ENCODE results near the gene UNC5B. TPM values are rescaled to one million over a fixed set of nuclear protein-coding genes. Genes with fewer than 3 reads are reported as not detected.

The UNC5B gene
- total and polyA plus RNA-seq, 7 donors = 1.4 to 12.7 (median 1.8) TPM

DNA sequence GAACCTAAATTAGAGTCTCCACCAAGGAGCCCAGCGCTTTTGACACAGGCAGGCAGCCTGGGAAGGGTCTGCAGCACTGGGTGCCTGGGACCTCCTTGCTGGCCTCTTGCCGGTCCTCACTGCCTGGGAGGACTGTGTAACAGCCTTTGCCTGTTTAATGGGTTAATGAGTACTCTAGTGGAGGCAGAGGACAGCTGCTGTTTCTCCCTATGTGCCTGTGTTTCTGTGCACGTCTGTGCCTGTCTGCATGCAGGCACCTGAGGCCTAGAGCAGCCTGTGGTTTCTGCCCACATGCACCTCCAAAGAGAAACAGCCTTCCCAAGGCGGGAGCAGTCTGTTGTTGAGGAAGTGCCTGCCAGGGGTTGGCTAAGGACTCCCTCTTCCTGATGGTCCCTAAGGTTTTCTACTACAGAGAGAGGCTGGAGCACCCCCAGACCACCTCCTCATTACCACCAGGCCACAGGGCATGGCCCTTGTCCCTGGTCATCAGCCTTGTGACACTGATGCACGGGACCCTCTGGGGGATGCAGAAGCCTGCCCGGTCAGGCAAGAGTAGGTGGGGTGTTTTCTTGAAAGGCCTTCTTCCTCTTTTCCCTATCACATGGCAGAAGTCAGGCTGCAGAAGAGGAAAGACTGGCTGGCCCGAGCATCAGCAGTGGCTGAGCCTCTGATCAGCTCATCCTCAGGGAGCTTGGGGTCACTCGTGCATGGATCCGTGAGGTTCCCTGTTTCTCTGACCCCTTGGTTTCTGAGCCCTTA, 120.9 kb downstream of the UNC5B start:
- intact Hi-C loops (cut with DNase I) = no loop called here
- DNase-seq = no peak
- Histone ChIP-seq H3K4me3 (no peak overlapping the region), H3K4me1 (no peaks in the 10 kb centered on the region), H3K27ac (no peak overlapping the region), H3K27me3 (no peaks in the 10 kb centered on the region), H3K9me3 (no peaks in the 10 kb centered on the region), H3K36me3 (peaks cover 0 to 8% (median 0%) of the 10 kb centered on the region in 4 donors)
- 59 to 84% methylated on average over 9 of the region's 9 CpGs for WGBS, 2 donors
- TF ChIP-seq POLR2AphosphoS5 (IDR thresholded peaks at IDR 0.05) = no peak
- no peak for TF ChIP-seq POLR2A (IDR thresholded peaks at IDR 0.05)
- TF ChIP-seq, protein P1, sequence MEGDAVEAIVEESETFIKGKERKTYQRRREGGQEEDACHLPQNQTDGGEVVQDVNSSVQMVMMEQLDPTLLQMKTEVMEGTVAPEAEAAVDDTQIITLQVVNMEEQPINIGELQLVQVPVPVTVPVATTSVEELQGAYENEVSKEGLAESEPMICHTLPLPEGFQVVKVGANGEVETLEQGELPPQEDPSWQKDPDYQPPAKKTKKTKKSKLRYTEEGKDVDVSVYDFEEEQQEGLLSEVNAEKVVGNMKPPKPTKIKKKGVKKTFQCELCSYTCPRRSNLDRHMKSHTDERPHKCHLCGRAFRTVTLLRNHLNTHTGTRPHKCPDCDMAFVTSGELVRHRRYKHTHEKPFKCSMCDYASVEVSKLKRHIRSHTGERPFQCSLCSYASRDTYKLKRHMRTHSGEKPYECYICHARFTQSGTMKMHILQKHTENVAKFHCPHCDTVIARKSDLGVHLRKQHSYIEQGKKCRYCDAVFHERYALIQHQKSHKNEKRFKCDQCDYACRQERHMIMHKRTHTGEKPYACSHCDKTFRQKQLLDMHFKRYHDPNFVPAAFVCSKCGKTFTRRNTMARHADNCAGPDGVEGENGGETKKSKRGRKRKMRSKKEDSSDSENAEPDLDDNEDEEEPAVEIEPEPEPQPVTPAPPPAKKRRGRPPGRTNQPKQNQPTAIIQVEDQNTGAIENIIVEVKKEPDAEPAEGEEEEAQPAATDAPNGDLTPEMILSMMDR (IDR thresholded peaks at IDR 0.05) = no peak
- no peak for TF ChIP-seq EP300 (IDR thresholded peaks at IDR 0.05)

DNA sequence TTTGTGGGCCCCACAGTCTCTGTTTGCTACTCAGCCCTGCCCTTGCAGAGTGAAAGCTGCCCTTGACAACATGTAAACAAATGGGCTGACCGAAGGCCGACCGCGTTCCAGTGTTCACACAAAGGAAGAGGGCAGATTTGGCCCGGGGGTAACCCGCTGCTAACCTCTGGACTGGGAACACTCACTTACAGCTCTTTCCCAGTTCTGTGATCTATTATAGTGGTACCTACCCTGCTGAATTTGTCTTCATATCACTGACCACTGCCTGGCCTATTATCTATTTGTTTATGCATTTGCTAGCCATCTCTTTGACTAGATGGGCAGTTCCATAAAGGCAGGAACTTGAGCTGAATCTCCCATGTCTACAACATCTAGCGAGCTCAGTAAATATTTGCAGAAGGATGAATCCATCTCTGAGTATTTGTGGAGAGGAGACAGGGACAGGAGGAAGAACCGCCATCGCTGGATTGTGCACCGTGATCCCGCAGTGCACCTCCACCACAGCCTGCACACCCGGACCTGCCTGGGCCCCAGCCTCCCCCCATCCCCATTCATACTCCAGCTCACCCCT, 121.9 kb downstream of the UNC5B start:
- H3K27ac ChIP-seq = no peak overlapping the region
- no peaks in the 10 kb centered on the region for H3K27me3 ChIP-seq
- 80% methylated on average over 12 of the region's 12 CpGs for WGBS, 2 donors
- DNase-seq = no peak
- H3K4me3 ChIP-seq = no peak overlapping the region
- intact Hi-C loops (cut with DNase I) = no loop called here
- H3K36me3 ChIP-seq = peaks cover 0 to 11% (median 0%) of the 10 kb centered on the region in 4 donors
- no peaks in the 10 kb centered on the region for H3K9me3 ChIP-seq
- H3K4me1 ChIP-seq = no peaks in the 10 kb centered on the region
- TF ChIP-seq POLR2AphosphoS5 (IDR thresholded peaks at IDR 0.05) (no peak), POLR2A (IDR thresholded peaks at IDR 0.05) (no peak), EP300 (IDR thresholded peaks at IDR 0.05) (no peak)
- TF ChIP-seq, protein P1 (IDR thresholded peaks at IDR 0.05) = no peak

DNA sequence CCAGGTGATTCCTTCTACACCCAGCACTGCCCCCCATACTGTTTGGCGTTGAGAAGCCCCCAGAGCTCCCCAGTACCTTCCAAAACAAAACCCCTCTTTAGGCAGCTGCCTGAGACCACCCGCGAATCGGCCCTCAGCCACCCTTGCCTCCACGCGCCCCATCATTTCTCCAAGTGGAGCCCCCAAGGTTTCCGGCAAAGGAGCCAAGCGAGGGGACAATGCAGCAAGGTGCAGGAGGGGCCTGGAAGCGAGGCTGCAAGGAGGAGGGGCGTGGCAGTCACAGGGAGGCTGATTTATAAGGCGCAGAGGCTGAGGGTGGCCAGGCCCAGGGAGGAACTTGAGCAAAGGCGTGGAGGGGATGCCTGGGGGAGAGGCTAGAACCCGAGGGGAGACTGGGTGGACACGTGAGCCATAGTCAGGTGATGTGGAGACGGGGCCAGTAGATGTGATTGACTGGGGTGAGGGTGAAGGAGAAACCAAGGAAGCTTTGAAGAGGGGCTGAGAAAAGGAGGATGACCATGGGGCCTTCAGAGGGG, 122.9 kb downstream of the UNC5B start:
- Histone ChIP-seq H3K27ac (no peak overlapping the region), H3K36me3 (peaks cover 0 to 19% (median 0%) of the 10 kb centered on the region in 4 donors), H3K9me3 (no peaks in the 10 kb centered on the region), H3K4me1 (no peaks in the 10 kb centered on the region), H3K4me3 (no peak overlapping the region), H3K27me3 (no peaks in the 10 kb centered on the region)
- no peak for DNase-seq
- intact Hi-C loops (cut with DNase I) = no loop called here
- TF ChIP-seq EP300 (IDR thresholded peaks at IDR 0.05) (no peak), POLR2A (IDR thresholded peaks at IDR 0.05) (no peak), POLR2AphosphoS5 (IDR thresholded peaks at IDR 0.05) (no peak)
- TF ChIP-seq, protein P1 (IDR thresholded peaks at IDR 0.05) = no peak
- WGBS, 2 donors = 90 to 92% methylated on average over 15 of the region's 15 CpGs

DNA sequence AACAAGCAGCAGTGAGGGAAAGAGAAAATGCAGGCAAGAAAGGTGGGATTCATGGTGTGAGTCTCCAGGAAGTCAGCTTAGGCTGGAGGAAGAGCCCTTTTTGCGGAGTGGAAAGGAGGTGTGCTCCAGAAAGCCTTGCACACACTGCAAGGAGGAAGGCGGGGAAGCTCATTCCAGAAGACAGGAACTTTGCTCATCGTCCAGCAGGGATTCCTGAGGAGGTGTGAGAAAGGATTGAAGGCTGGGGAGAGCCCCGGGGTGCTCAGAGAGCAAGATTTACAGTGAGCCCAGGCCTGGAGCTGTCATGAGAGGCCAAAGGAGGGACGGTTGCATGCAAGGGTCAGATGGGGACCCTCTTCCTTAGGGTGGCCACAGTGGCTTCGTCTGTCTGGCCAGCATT, 124.3 kb downstream of the UNC5B start:
- 75 to 84% methylated on average over 6 of the region's 6 CpGs for WGBS, 2 donors
- H3K4me1 ChIP-seq = no peaks in the 10 kb centered on the region
- H3K4me3 ChIP-seq = no peak overlapping the region
- intact Hi-C loops (cut with DNase I) = no loop called here
- H3K27ac ChIP-seq = no peak overlapping the region
- H3K36me3 ChIP-seq = peaks cover 0 to 19% (median 0%) of the 10 kb centered on the region in 4 donors
- H3K27me3 ChIP-seq = no peaks in the 10 kb centered on the region
- no peak for DNase-seq
- no peak for TF ChIP-seq EP300 (IDR thresholded peaks at IDR 0.05)
- TF ChIP-seq POLR2AphosphoS5 (IDR thresholded peaks at IDR 0.05) = no peak
- TF ChIP-seq POLR2A (IDR thresholded peaks at IDR 0.05) = no peak
- TF ChIP-seq, protein P1 (IDR thresholded peaks at IDR 0.05) = no peak
- no peaks in the 10 kb centered on the region for H3K9me3 ChIP-seq

All from sigmoid colon (tissue), 7 donors.